H1 (cell line): ENCODE measurements around the gene OR1K1. TPM values are rescaled to one million over a fixed set of nuclear protein-coding genes. Genes with fewer than 3 reads are reported as not detected.

ENCODE experiments used
- ASH2L ChIP-seq: fragments of 200-600, 300-600 bp; sonication (generic); IDR thresholded peaks from one replicate; pipeline ENCODE4 v1.7.1; 2017; ENCODE audit warnings: low read length
- ATF2 ChIP-seq: IDR thresholded peaks from 2 replicates; pipeline ENCODE4 v1.6.1; 2012; ENCODE audit warnings: low read length, inconsistent platforms
- RXRA ChIP-seq: IDR thresholded peaks from 2 replicates; pipeline ENCODE4 v1.6.1; 2011; ENCODE audit warnings: low read depth, mild to moderate bottlenecking, low read length, moderate library complexity; ENCODE audit not compliant: insufficient read depth
- polyA plus RNA-seq, 7 experiments: library from polyadenylated mRNA; depleted of rRNA in 3 of 7; stranded (reverse) in 5 of 7; unstranded in 2 of 7; fragments of >200 nt in 5 of 7; fragments of 200-250 nt in 2 of 7; gene quantifications; 1 replicate in 5 of 7; 2 replicates in 1 of 7; 4 replicates in 1 of 7; pipeline versions ENCODE4 v1.2.1 to v1.2.3, GENCODE V29; 2011 to 2013; ENCODE audit warnings: missing spikeins in 2 of 7, mixed read lengths in 2 of 7
- total RNA-seq: library from RNA; stranded (reverse); fragmentation: NEBNext Ultra II Directional; extraction: Animal tissue kit (Norgen Biotek cat#: 25700); gene quantifications from 2 replicates; pipeline ENCODE4 v1.2.1, GENCODE V29; 2021

The OR1K1 gene
- total and polyA plus RNA-seq, 2 of the 8 experiments (the other 6 are each of a cell fraction or from before 2014, with no cell fraction given) = not detected

- TF ChIP-seq ASH2L (no peak), RXRA (no peak), ATF2 (no peak)
Observed at GRCh38 chr9:122815544-122815943, 15.6 kb downstream of the OR1K1 start (continued).
